SJCRH30 (cell line): ENCODE data around the gene SSTR5. TPM values are rescaled to one million over a fixed set of nuclear protein-coding genes. Genes with fewer than 3 reads are reported as not detected.

ENCODE experiments used
- DNase-seq, 2 experiments: peaks; one replicate each; pipeline ENCODE4 v3.0.0-alpha.2; 2015 to 2020
- H3K27ac ChIP-seq: fragments of 250-450 bp; sonication (Bioruptor Pico); 2 replicates; pipeline ENCODE4 v1.5.1; 2020; ENCODE audit warnings: mild to moderate bottlenecking, moderate library complexity
- H3K27me3 ChIP-seq: fragments of 250-450 bp; sonication (Bioruptor Pico); 2 replicates; pipeline ENCODE4 v1.5.1; 2020; ENCODE audit warnings: mild to moderate bottlenecking, moderate library complexity
- H3K36me3 ChIP-seq: fragments of 250-450 bp; sonication (Bioruptor Pico); 2 replicates; pipeline ENCODE4 v1.5.1; 2020; ENCODE audit warnings: mild to moderate bottlenecking, moderate library complexity
- H3K4me1 ChIP-seq: fragments of 250-450 bp; sonication (Bioruptor Pico); 2 replicates; pipeline ENCODE4 v1.5.1; 2020; ENCODE audit warnings: mild to moderate bottlenecking, moderate library complexity
- H3K4me3 ChIP-seq: fragments of 250-450 bp; sonication (Bioruptor Pico); 2 replicates; pipeline ENCODE4 v1.5.1; 2020; ENCODE audit warnings: mild to moderate bottlenecking, moderate library complexity
- H3K9me3 ChIP-seq: fragments of 250-450 bp; sonication (Bioruptor Pico); replicated peaks from 2 replicates; pipeline ENCODE4 v1.5.1; 2020; ENCODE audit warnings: mild to moderate bottlenecking, moderate library complexity
- total RNA-seq: library from RNA; depleted of rRNA; stranded (reverse); fragments of >200 nt; shearing (Covaris generic); gene quantifications from 2 replicates; pipeline ENCODE4 v1.2.3, GENCODE V29; 2014

SSTR5 gene
- total RNA-seq, 1 experiment from 2014 or later, result 3.7 TPM

DNA sequence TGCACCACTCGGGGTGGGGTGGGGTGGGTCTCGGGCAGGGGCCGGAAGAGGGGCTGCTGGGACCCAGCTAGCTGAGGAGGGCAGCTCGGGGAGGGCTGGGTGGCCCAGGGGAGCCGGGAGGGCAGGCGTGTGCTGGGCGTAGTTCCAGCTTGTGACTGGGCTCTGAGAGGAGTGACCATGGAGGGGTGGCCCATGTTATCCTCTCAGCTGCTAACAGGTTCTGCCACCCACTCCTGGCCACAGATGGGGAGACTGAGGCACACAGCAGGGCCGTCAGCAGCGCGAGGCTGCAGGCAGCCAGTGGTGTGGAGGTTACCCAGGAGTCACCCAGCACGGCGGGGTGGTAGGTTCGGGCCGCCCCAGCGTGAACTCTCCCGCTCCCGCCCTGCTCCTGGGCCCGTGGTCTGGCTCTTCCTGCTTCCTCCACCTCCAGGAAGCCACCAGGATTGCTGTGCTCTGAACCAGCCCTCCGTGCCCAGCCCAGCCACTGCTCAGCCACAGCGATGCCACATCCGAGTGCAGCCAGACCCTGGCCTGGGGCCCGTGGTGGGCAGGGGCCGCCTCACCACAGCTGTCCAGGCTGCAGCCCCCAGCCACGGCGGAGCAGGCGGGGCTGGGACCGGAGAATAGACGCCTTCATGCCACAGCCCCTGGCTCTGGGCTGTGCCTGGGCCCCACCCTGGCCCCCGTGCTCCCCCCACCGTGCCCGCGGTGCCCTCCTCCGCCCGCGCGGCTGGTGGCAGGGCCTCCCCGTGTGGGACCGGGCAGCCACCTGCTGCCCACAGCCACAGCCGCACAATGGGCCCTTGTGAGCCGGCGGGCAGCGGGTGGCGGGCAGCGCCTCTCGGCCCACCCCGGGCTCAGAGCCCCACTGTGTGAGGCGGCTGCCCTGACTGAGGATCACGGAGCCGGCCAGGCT is 26.3 kb upstream of the SSTR5 start:
- peak overlapping the region; percentile 85 for H3K27ac ChIP-seq
- peaks cover 65% of the 10 kb centered on the region for H3K4me1 ChIP-seq
- peak; percentile 73 to 75 for DNase-seq
- no peaks in the 10 kb centered on the region for H3K36me3 ChIP-seq
- H3K27me3 ChIP-seq, result no peaks in the 10 kb centered on the region
- H3K4me3 ChIP-seq, result peak overlapping the region; percentile 34
- peaks cover 6% of the 10 kb centered on the region for H3K9me3 ChIP-seq

DNA sequence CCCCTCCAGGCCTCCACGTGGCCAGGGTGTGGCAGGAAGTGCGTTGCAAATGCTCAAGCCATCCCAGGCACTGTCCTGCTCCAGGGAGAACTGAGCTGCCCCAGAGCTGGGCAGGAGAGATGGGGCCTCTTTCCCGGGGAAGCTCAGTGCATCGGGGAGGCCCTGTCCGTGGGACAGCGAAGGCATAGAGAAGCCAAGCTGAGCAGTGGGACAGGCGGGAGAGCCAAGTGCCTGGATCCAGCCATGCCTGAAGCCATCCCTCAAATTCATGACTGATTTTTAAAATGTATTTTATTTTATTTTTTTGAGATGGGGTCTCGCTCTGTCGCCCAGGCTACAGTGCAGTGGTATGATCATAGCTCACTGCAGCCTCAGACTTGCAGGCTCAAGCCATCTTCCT is 25.4 kb upstream of the SSTR5 start:
- Histone ChIP-seq H3K27me3 (no peaks in the 10 kb centered on the region), H3K4me3 (no peak overlapping the region), H3K27ac (peak overlapping the region; percentile 85), H3K36me3 (no peaks in the 10 kb centered on the region), H3K9me3 (no peaks in the 10 kb centered on the region), H3K4me1 (peaks cover 63% of the 10 kb centered on the region)
- peak in 1 of 2 experiments; percentile 54 for DNase-seq

DNA sequence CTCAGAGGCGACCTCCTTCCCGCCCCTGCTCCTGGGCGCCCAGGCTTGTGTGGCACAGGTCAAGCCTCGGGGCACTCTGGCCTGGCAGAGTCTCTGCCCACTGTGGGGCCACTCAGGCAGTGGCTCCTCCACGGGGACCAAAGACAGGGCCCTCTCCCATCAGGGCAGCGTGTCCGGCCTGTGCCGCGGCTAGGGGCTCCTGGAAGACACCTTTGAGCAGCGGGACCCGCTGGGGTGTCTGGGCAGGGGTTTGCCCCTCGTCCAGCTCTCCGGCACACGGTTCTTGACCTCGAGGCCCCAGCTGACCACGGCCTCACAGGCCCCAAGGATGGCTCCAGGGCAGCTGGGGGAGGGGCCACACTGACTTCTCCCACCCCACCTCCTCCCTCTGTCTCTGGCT is 24.7 kb upstream of the SSTR5 start:
- H3K27ac ChIP-seq, result peak overlapping the region; percentile 85
- H3K36me3 ChIP-seq, result no peaks in the 10 kb centered on the region
- H3K4me1 ChIP-seq, result peaks cover 63% of the 10 kb centered on the region
- H3K9me3 ChIP-seq, result no peaks in the 10 kb centered on the region
- H3K4me3 ChIP-seq, result no peak overlapping the region
- DNase-seq, result no peak
- H3K27me3 ChIP-seq, result no peaks in the 10 kb centered on the region

DNA sequence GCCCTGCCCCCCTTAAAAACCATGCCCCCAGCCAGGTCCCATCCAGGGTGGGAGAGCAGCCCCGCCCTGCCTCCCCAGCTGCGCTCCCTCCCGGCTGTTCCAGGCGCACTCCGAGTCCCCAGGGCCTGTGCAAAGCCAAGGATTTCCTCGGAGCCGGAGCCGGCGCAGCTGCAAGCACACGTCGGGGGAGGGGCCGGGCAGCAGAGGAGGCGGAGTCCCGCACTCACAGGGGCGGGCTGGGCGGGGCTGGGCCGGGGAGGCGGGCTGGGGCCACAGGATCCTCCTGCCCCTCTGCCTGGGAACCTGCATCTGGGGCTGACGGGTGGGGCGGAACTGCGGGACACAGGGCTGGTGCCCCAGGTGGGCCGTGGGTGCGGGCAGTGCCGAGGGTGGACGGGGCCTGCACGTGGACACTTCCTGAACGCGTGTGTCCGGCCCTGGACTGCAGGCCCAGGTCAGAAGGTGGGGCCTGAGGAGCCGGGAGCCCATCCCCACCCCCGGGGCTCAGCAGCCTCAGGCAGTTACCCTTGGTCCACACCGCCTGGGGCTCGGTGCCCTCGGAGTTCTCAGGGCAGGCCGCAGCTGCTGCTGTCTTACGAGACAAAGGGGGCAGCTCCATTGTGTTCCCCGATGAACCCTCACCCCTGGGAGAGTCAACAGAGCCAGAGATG is 24.0 kb upstream of the SSTR5 start:
- H3K27ac ChIP-seq, result peak overlapping the region; percentile 85
- H3K4me1 ChIP-seq, result peaks cover 68% of the 10 kb centered on the region
- DNase-seq, result peak; percentile 96 to 97
- H3K27me3 ChIP-seq, result no peaks in the 10 kb centered on the region
- H3K36me3 ChIP-seq, result no peaks in the 10 kb centered on the region
- peak overlapping the region; percentile 42 for H3K4me3 ChIP-seq
- no peaks in the 10 kb centered on the region for H3K9me3 ChIP-seq

DNA sequence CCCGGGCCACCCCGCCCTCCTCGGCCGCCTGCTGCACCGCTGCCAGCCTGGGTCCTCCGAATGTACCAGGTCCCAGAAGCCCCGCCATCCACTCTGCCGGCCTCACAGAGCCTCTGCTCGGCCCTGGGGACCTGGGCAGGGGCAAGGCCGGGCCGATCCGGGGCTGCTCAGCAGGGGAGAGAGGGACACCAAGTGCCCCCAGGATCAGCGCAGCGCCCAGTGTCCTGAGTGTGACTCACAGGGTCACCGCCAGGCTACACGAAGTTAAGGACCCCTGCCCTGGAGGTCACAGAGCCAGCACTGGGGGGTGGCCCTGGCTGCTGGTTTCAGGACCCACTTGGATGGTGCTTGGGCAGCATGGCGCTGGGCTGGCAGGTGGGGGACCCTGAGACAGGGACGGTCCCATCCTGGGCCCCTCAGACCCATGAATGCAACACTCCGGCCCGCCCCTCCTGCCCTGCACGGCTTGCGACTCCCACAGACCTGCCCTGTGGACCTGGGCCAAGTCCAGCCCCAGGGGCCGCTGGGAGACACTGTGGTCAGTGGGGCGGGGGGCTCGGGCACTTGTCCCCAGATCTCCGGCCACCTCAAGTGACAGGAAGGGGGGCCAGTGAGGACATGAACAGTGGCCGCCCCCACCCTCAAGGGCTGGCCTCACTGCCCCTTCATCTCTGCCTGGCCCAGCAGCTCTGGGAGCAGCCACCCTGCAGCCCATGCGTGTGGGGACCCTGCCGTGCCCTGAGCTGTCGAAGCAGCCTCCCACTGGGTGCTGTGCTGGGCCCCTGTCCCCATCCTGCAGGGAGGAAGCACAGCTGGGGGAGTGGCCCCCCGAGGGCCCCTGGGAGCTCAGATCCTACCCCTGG is 23.2 kb upstream of the SSTR5 start:
- Histone ChIP-seq H3K9me3 (no peaks in the 10 kb centered on the region), H3K27me3 (no peaks in the 10 kb centered on the region), H3K36me3 (no peaks in the 10 kb centered on the region), H3K4me3 (peak overlapping the region; percentile 42), H3K27ac (peak overlapping the region; percentile 85), H3K4me1 (peaks cover 76% of the 10 kb centered on the region)
- no peak for DNase-seq

DNA sequence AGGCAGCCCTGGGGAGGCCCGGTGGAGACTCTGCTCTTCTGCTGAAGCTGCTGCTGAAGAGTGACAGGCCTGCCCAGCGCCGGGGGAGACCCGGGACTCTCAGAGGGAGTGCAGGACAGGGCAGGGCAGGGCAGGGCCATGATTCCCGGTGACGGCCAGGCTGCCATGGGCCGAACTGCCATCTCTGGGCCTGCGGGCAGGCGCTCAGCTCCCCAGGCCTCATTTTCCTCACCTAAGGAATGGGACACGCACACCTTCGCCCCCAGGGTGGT is 22.6 kb upstream of the SSTR5 start:
- H3K36me3 ChIP-seq, result no peaks in the 10 kb centered on the region
- H3K4me1 ChIP-seq, result peaks cover 76% of the 10 kb centered on the region
- H3K27ac ChIP-seq, result no peak overlapping the region
- H3K27me3 ChIP-seq, result no peaks in the 10 kb centered on the region
- H3K4me3 ChIP-seq, result no peak overlapping the region
- H3K9me3 ChIP-seq, result no peaks in the 10 kb centered on the region
- no peak for DNase-seq

DNA sequence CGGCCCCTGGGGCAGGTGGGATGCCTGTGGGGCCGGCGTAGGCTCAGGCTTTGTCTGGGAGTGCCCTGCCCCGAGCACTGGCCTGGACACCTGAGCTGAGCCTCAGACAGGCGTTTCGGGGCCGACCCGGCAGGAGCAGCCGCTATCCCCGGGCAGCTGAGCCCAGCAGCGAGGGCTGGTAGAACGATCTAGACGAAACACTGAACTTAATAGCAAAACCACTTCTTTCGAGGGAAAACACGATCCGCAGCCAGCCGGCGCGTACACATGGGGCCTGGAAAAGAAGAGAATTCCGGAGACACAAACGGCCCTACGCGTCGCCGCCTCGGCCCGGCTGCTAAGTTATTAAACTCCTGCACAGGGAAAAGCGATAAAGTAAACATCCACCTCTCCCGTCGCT is 22.0 kb upstream of the SSTR5 start:
- Histone ChIP-seq H3K4me3 (no peak overlapping the region), H3K9me3 (no peaks in the 10 kb centered on the region), H3K4me1 (peaks cover 76% of the 10 kb centered on the region), H3K36me3 (no peaks in the 10 kb centered on the region), H3K27me3 (no peaks in the 10 kb centered on the region), H3K27ac (no peak overlapping the region)
- no peak for DNase-seq

DNA sequence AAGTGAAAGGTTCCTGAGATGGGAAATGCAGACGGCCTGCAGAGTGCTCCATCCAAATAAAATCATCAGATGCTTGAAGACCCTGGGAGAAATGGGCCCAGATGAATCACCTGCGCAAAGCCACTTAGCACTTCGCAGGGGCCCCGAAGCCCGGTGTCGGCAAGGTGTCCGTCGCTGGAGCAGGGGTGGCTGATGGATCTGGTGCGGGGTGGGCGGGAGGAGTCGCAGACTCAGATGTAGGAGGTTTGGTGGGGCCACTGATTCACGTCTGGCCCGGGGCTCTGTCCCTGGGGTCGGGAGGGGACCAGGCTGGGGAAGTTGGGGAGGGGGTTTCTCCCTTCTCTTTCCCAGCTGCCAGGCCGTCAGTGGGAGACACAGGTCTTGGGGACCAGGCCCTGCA is 21.6 kb upstream of the SSTR5 start:
- no peak for DNase-seq
- no peak overlapping the region for H3K4me3 ChIP-seq
- H3K4me1 ChIP-seq, result peaks cover 76% of the 10 kb centered on the region
- no peaks in the 10 kb centered on the region for H3K9me3 ChIP-seq
- H3K27ac ChIP-seq, result no peak overlapping the region
- H3K27me3 ChIP-seq, result no peaks in the 10 kb centered on the region
- no peaks in the 10 kb centered on the region for H3K36me3 ChIP-seq

DNA sequence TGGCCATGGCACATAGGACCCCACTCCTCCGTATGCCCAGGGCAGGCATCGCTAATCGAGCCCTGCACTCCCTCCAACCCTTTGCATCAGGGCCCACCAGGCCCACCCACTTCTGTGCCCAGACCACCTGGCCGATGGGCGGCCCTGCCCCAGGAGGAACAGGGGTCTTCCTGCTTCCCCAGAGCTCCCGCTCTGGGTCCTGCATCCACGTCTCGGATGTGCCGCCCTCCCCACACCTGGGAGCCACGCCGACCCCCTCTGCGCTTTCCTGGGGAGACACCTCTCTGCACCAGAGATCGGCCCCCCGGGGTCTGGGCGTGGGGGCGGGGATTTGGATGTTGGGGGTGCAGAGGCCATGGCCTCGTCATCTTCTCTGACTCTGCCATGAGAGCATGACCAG is 21.1 kb upstream of the SSTR5 start:
- H3K27ac ChIP-seq, result no peak overlapping the region
- H3K36me3 ChIP-seq, result no peaks in the 10 kb centered on the region
- H3K4me1 ChIP-seq, result peaks cover 70% of the 10 kb centered on the region
- no peaks in the 10 kb centered on the region for H3K9me3 ChIP-seq
- H3K27me3 ChIP-seq, result no peaks in the 10 kb centered on the region
- DNase-seq, result no peak
- H3K4me3 ChIP-seq, result no peak overlapping the region

DNA sequence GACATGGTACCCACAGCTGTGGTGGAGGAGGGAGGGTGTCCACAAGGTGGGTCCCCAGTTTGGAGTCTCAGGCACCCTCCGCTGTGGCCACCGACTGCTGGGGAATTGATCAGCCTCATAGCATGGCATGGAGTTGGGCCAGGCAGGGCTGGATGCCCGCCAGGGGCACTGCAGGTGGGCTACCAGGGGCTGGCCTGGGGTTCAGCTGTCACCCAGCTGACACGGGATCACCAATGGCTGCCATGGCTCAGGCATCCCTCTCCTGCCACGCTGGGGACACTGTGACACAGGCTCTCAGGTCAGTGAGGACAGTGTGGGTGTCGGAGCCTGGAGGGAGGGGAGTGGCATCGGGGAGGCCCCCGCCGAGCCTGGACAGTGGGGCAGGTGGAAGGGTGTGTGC is 19.8 kb upstream of the SSTR5 start:
- no peak for DNase-seq
- Histone ChIP-seq H3K36me3 (no peaks in the 10 kb centered on the region), H3K27ac (peak overlapping the region; percentile 64), H3K9me3 (0 out of 2 replicates have a peak, but pooled peaks cover 4% of the 10 kb centered on the region), H3K4me1 (peaks cover 61% of the 10 kb centered on the region), H3K27me3 (no peaks in the 10 kb centered on the region), H3K4me3 (peak overlapping the region; percentile 6; the same call in 1 of the 2 replicates)

DNA sequence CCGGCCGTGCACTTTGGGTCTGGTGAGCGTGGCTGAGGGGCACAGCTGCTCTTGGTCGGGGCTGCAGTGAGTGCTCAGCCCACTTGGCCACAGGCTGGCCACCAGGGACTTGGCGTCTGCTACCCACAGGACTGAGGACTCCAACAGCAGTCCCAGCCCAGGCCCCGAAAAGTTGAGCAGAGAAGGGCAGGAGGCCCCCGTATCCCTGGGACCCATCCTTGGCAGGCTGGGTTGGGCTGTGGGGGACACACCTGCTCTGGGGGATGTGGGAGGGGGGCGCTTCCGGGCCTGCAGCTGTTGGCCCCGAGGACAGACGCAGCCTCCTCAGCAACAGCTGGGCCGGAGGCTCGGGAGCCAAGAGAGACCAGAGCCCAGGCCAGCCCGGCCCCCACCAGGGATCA is 19.4 kb upstream of the SSTR5 start:
- Histone ChIP-seq H3K36me3 (no peaks in the 10 kb centered on the region), H3K4me1 (peaks cover 57% of the 10 kb centered on the region), H3K4me3 (peak overlapping the region; percentile 6; the same call in 1 of the 2 replicates), H3K9me3 (0 out of 2 replicates have a peak, but pooled peaks cover 4% of the 10 kb centered on the region), H3K27ac (peak overlapping the region; percentile 64), H3K27me3 (no peaks in the 10 kb centered on the region)
- DNase-seq, result peak; percentile 97 to 98

DNA sequence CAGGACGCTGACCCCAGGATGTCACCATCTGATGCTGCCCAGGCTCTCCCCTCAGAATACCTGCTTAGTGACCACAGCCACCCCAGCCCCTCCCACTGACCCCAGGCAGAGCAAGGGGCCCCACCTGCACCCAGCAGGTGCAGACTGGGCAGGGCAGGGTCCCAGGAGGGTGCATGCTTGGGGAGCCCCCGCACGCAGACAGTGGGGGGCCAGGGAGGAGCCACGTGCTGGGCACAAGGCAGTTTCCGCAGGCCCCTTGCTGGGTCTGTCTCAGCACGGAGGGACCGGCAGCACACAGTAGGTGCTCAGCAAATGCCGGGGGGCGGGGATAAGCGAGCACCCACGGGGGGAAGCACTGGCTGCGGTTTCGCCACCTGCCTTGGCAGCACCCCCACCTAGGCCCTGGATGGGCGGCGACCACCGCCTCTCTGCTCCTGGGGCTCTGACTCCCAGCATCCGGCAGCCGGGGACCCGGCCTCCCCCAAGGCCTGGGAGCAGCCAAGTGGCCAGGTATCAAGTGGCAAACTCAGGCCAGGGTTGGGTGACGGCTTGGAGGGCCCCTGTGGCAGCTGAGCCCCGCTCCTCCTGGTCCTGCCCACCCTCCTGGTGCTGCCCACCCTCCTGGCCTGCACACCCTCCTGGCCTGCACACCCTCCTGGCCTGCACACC is 18.7 kb upstream of the SSTR5 start:
- peak overlapping the region; percentile 64 for H3K27ac ChIP-seq
- no peaks in the 10 kb centered on the region for H3K27me3 ChIP-seq
- H3K36me3 ChIP-seq, result no peaks in the 10 kb centered on the region
- H3K4me3 ChIP-seq, result no peak overlapping the region; the same call in 1 of the 2 replicates
- peaks cover 6% of the 10 kb centered on the region for H3K9me3 ChIP-seq
- H3K4me1 ChIP-seq, result peaks cover 52% of the 10 kb centered on the region
- DNase-seq, result peak; percentile 57 to 60

DNA sequence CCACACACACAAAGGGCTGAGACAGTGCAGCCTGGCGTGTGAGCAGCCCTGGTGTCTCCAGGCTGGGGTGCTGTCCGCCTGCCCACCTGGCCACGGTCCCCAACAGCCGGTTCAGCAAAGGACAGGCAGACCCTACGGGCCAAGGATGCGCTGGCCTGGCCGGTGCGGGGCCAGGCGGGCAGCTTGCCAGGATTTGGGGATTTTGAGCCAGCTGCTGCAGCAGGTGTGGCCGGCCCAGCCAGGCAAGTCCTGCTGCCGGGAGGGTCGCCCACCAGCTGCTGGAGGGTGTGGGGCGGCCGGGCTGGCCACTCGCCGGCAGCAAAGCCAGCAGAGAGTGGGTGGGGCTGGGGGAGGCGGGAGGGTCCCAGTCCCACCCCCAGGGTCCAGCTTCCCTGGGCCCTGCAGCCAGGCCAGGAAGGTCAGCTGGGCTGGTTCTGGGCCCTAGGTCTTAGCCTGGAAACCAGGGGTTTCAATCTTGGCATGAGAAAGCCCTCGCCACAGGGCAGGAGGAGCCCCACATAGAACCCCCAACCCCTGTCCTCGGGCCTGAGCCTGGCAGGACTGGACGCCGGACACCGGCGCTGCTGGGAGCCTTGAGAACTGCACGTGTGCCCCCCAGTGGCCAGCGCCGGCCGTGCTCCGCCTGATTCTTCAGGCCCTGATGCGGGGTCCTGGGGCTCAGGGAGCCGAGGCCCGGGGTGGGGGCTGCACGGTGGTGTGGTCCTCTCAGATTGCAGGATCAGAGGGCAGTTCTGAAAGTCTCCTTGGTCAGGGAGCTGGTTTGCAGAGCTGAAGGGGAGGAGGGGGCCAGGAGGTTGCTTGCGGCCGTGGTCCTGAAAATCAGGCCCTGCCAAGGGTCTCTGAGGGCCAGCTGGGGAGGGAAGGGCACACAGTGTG is 17.6 kb upstream of the SSTR5 start:
- Histone ChIP-seq H3K9me3 (peaks cover 13% of the 10 kb centered on the region), H3K36me3 (no peaks in the 10 kb centered on the region), H3K27ac (peak overlapping the region; percentile 64), H3K27me3 (no peaks in the 10 kb centered on the region), H3K4me3 (peak overlapping the region; percentile 3; the same call in 1 of the 2 replicates), H3K4me1 (peaks cover 41% of the 10 kb centered on the region)
- DNase-seq, result peak; percentile 93
